K562 (cell line): ENCODE measurements around the gene MOK. TPM values are rescaled to one million over a fixed set of nuclear protein-coding genes. Genes with fewer than 3 reads are reported as not detected.

Source experiments
- ATAC-seq: fragments of 200-7000 bp; cut with Tn5 transposase; 3 replicates; pipeline ENCODE4 v1.9.1; 2020; ENCODE audit warnings: moderate library complexity
- BruUV-seq: library from RNA; stranded (reverse); fragments of 400-500 nt; replicated peaks from 2 replicates; lab custom pipeline; 2021; lab: Mats Ljungman, UMichigan
- CTCF ChIA-PET: fragments of 300-600 bp; formaldehyde crosslinking; extraction: SDS; loops from one replicate; lab custom pipeline; 2021; ENCODE audit warnings: low intra/inter-chr PET ratio; lab: Yijun Ruan, JAX
- POLR2A ChIA-PET: fragments of 300-600, 350-650 bp; sonication (Branson Sonifier 250); formaldehyde crosslinking; extraction: SDS; loops from one replicate; lab custom pipeline; 2021; ENCODE audit warnings: antibody characterized with exemption, inconsistent platforms; lab: Yijun Ruan, JAX
- DNase-seq, 4 experiments: peaks; one replicate each; pipeline versions ENCODE4 v3.0.0 to v3.0.0-alpha.2; 2011 to 2018; ENCODE audit warnings: low spot score in 3 of 4, mixed read lengths in 3 of 4; ENCODE audit errors: extremely low read depth in 1 of 4
- FAIRE-seq: peaks from 2 replicates; lab custom pipeline; 2011; peaks lifted over from hg19 to GRCh38; lab: Jason Lieb, UNC
- H2AFZ ChIP-seq: 2 replicates; pipeline ENCODE4 v1.6.0; 2011; ENCODE audit warnings: low read depth, low read length, control low read depth, inconsistent platforms
- H3K27ac ChIP-seq: fragments of 200-600 bp; 3 replicates; pipeline ENCODE4 v1.8.0; 2011; ENCODE audit warnings: low read depth, mild to moderate bottlenecking, control low read depth, inconsistent platforms, low read length, moderate library complexity, mixed read lengths; ENCODE audit errors: extremely low read depth
- H3K27me3 ChIP-seq, 2 experiments: fragments of 300-600 bp in 1 of 2; 2 replicates in 1 of 2; 3 replicates in 1 of 2; pipeline versions ENCODE4 v1.6.0 to v1.8.0; 2011; ENCODE audit warnings: inconsistent platforms in 2 of 2, low read length in 2 of 2, mild to moderate bottlenecking in 1 of 2, mixed read lengths in 1 of 2, moderate library complexity in 1 of 2; ENCODE audit not compliant: control insufficient read depth in 2 of 2, insufficient read depth in 2 of 2
- H3K36me3 ChIP-seq: fragments of 300-600 bp; 3 replicates; pipeline ENCODE4 v1.8.0; 2011; ENCODE audit warnings: mild to moderate bottlenecking, low read length, inconsistent platforms; ENCODE audit not compliant: control insufficient read depth, insufficient read depth
- H3K4me1 ChIP-seq, 2 experiments: fragments of 200-600 bp in 1 of 2; replicated peaks in 1 of 2; 2 replicates in 1 of 2; 3 replicates in 1 of 2; pipeline versions ENCODE4 v1.5.1 to v1.8.0; 2011; ENCODE audit warnings: inconsistent platforms in 2 of 2, low read length in 2 of 2, mild to moderate bottlenecking in 1 of 2, mixed read lengths in 1 of 2, moderate library complexity in 1 of 2; ENCODE audit not compliant: control insufficient read depth in 2 of 2, insufficient read depth in 2 of 2
- H3K4me2 ChIP-seq: 2 replicates; pipeline ENCODE4 v1.6.1; 2011; ENCODE audit warnings: low read length, control low read depth, inconsistent platforms, mixed read lengths; ENCODE audit not compliant: insufficient read depth
- H3K4me3 ChIP-seq: fragments of 200-600 bp; sonication (generic), shearing (Covaris generic); 2 replicates; pipeline ENCODE4 v1.5.1; 2016; ENCODE audit warnings: control low read depth, inconsistent platforms
- H3K79me2 ChIP-seq: fragments of 200-600 bp; 3 replicates; pipeline ENCODE4 v1.8.0; 2011; ENCODE audit warnings: low read length, inconsistent platforms; ENCODE audit not compliant: control insufficient read depth, insufficient read depth
- H3K9ac ChIP-seq, 2 experiments: 2 replicates each; pipeline versions ENCODE4 v1.6.0 to v1.6.1; 2011; ENCODE audit warnings: low read depth in 2 of 2, low read length in 2 of 2, control low read depth in 1 of 2, inconsistent platforms in 1 of 2, mild to moderate bottlenecking in 1 of 2, mixed read lengths in 1 of 2; ENCODE audit not compliant: insufficient read depth in 1 of 2
- H3K9me1 ChIP-seq: one replicate; pipeline ENCODE4 v1.6.0; 2011; ENCODE audit warnings: inconsistent platforms, mild to moderate bottlenecking, low read length, moderate library complexity; ENCODE audit not compliant: control insufficient read depth, insufficient read depth
- H3K9me3 ChIP-seq: replicated peaks from 2 replicates; pipeline ENCODE4 v1.5.1; 2011; ENCODE audit warnings: low read depth, low read length, inconsistent platforms; ENCODE audit not compliant: control insufficient read depth, insufficient read depth
- H4K20me1 ChIP-seq: replicated peaks from 2 replicates; pipeline ENCODE4 v1.6.1; 2011; ENCODE audit warnings: low read length, inconsistent platforms, mixed read lengths; ENCODE audit not compliant: control insufficient read depth, insufficient read depth
- BRF1 ChIP-seq: IDR thresholded peaks from 3 replicates; pipeline ENCODE4 v1.6.1; 2011; ENCODE audit warnings: borderline replicate concordance, mild to moderate bottlenecking; ENCODE audit not compliant: insufficient read length; ENCODE audit errors: extremely low read depth
- GTF2A2 ChIP-seq: IDR thresholded peaks from 2 replicates; pipeline ENCODE4 v1.6.1; 2016; ENCODE audit warnings: mild to moderate bottlenecking, missing genetic modification characterization, missing compliant biosample characterization
- NFE2L1 ChIP-seq: fragments of 450-650 bp; IDR thresholded peaks from 2 replicates; pipeline ENCODE4 v1.6.1; 2016; ENCODE audit warnings: missing genetic modification characterization, low read depth, mild to moderate bottlenecking, missing compliant biosample characterization, moderate library complexity, borderline replicate concordance
- POLR2A ChIP-seq: fragments of 450-650 bp; conservative IDR thresholded peaks from 2 replicates; pipeline ENCODE4 v1.6.1; 2016
- SAFB2 ChIP-seq: fragments of 200-400 bp; formaldehyde crosslinking; IDR thresholded peaks from 2 replicates; pipeline ENCODE4 v1.6.1; 2018; ENCODE audit warnings: borderline replicate concordance, low read length, low read depth, moderate library complexity; ENCODE audit not compliant: severe bottlenecking
- SIN3A ChIP-seq, 2 experiments: fragments of 150-350 bp in 1 of 2; IDR thresholded peaks; 2 replicates each; pipeline ENCODE4 v1.6.1; 2011 to 2016; ENCODE audit warnings: borderline replicate concordance in 2 of 2, low read depth in 2 of 2, low read length in 2 of 2, mild to moderate bottlenecking in 2 of 2, moderate library complexity in 2 of 2; ENCODE audit not compliant: control insufficient read depth in 1 of 2
- TGIF2 ChIP-seq: sonication (generic); formaldehyde crosslinking; IDR thresholded peaks from 2 replicates; pipeline ENCODE4 v1.8.1; 2022; ENCODE audit warnings: mild to moderate bottlenecking, missing genetic modification reagents, moderate library complexity
- U2AF1 ChIP-seq: fragments of 200-400 bp; formaldehyde crosslinking; optimal IDR thresholded peaks from 2 replicates; pipeline ENCODE3; 2017; ENCODE audit warnings: mild to moderate bottlenecking, low read depth, low read length, moderate library complexity
- U2AF2 ChIP-seq: fragments of 200-400 bp; formaldehyde crosslinking; optimal IDR thresholded peaks from 2 replicates; pipeline ENCODE3; 2017; ENCODE audit warnings: low read depth, mild to moderate bottlenecking, low read length
- ZNF212 ChIP-seq: fragments of 450-650 bp; formaldehyde crosslinking; IDR thresholded peaks from 2 replicates; pipeline ENCODE4 v1.4.0; 2020; ENCODE audit warnings: mild to moderate bottlenecking
- ZNF766 ChIP-seq: fragments of 200-800 bp; sonication (Bioruptor generic); conservative IDR thresholded peaks from 2 replicates; pipeline ENCODE4 v1.6.1; 2016; ENCODE audit warnings: missing genetic modification characterization, missing compliant biosample characterization
- WGBS: fragments of 100-300 bp; shearing (Covaris generic); methylation state at CpG from one replicate; pipeline ENCODE4 v1.1.6; 2016; ENCODE audit warnings: low coverage, mixed read lengths; ENCODE audit not compliant: insufficient coverage; ENCODE audit errors: missing lambda C conversion rate; 5-methylcytosine and 5-hydroxymethylcytosine counted together
- in situ Hi-C: fragments of 300-500 bp; cut with MboI; formaldehyde crosslinking; loops from 4 replicates; pipeline ENCODE4 v1.15.0; 2018; ENCODE audit warnings: inconsistent platforms, mixed read lengths
- intact Hi-C: fragments of 100-400 bp; cut with micrococcal nuclease; formaldehyde crosslinking; loops from 2 replicates; pipeline ENCODE4 v1.14.2; 2022
- polyA plus RNA-seq, 8 experiments: library from polyadenylated mRNA; depleted of rRNA in 4 of 8; stranded (reverse) in 5 of 8; unstranded in 3 of 8; fragments of >200 nt; fragmentation: Nextera tagmentation in 2 of 8; fragmentation: Illumina TruSeq in 1 of 8; extraction: Ambion mirVana in 2 of 8; extraction: Trizol in 1 of 8; gene quantifications; 2 replicates each; pipeline versions ENCODE4 v1.2.1 to v1.2.3, GENCODE V29; 2011 to 2014; ENCODE audit warnings: inconsistent platforms in 1 of 8, missing spikeins in 1 of 8
- total RNA-seq, 7 experiments: library from RNA; depleted of rRNA in 6 of 7; stranded (reverse); fragments of >200 nt in 6 of 7; fragmentation: Illumina TruSeq in 2 of 7; extraction: Trizol in 2 of 7; gene quantifications; 2 replicates each; pipeline versions ENCODE4 v1.2.1 to v1.2.3, GENCODE V29; 2011 to 2021; ENCODE audit warnings: low replicate concordance in 1 of 7
- TF ChIP-seq, protein P1 (sequence below): fragments of 450-650 bp; IDR thresholded peaks from 2 replicates; pipeline ENCODE4 v1.6.1; 2016; ENCODE audit warnings: mild to moderate bottlenecking

Gene MOK
- total and polyA plus RNA-seq, 9 of the 15 experiments (the other 6 are each of a cell fraction or from before 2014, with no cell fraction given), result 1.3 to 8.4 (median 5.3) TPM

- TF ChIP-seq, protein P1, sequence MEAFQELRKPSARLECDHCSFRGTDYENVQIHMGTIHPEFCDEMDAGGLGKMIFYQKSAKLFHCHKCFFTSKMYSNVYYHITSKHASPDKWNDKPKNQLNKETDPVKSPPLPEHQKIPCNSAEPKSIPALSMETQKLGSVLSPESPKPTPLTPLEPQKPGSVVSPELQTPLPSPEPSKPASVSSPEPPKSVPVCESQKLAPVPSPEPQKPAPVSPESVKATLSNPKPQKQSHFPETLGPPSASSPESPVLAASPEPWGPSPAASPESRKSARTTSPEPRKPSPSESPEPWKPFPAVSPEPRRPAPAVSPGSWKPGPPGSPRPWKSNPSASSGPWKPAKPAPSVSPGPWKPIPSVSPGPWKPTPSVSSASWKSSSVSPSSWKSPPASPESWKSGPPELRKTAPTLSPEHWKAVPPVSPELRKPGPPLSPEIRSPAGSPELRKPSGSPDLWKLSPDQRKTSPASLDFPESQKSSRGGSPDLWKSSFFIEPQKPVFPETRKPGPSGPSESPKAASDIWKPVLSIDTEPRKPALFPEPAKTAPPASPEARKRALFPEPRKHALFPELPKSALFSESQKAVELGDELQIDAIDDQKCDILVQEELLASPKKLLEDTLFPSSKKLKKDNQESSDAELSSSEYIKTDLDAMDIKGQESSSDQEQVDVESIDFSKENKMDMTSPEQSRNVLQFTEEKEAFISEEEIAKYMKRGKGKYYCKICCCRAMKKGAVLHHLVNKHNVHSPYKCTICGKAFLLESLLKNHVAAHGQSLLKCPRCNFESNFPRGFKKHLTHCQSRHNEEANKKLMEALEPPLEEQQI, result no peak
- no peak for TF ChIP-seq U2AF1
- no peak for TF ChIP-seq BRF1
- TF ChIP-seq ZNF212 (CRISPR knock-in tag), result no peak
- no peak for TF ChIP-seq POLR2A
These were observed 87.0 kb downstream of the MOK start (continued) for GRCh38 chr14:102217987-102218421.

DNA sequence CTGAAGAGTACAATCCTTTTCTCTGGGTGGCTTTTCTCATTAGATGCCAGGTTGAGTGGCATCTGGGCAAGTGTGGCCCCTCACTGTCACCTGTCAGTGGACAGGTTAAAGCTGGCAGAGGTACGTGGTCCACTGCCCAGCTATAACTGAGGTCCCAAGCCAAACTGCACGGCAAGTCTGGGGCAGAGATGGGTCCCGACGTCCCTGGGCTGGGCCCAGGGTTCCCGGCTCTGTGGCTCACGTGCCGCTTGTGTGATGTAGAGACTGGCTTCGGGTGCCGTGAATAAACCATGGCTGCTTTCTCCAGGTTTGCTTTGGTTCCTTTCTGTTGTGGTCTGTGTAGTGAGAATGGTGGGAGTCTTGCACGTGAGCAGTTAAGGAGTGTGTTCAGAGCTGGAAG, 87.6 kb downstream of the MOK start:
- H3K4me2 ChIP-seq, result no peak overlapping the region
- WGBS, result 92% methylated on average over 9 of the region's 10 CpGs
- H3K4me1 ChIP-seq, result peaks cover 0 to 15% of the 10 kb centered on the region in 2 experiments; a peak in 2 of 5 replicates
- H3K36me3 ChIP-seq, result no peaks in the 10 kb centered on the region; the same call in 2 of the 3 replicates
- H3K27ac ChIP-seq, result no peak overlapping the region
- H2AFZ ChIP-seq, result no peak overlapping the region
- in situ Hi-C loops, result no loop called here
- no peak overlapping the region for H3K9ac ChIP-seq
- H3K9me3 ChIP-seq, result no peaks in the 10 kb centered on the region
- DNase-seq (no peak), ATAC-seq (no peak), FAIRE-seq (no peak)
- H3K79me2 ChIP-seq, result no peaks in the 10 kb centered on the region; the same call in 1 of the 3 replicates
- H3K4me3 ChIP-seq, result no peak overlapping the region
- TF ChIP-seq SAFB2, result no peak
- TF ChIP-seq GTF2A2, result no peak
- no peak for TF ChIP-seq TGIF2 (CRISPR knock-in tag)
- TF ChIP-seq SIN3A (IDR thresholded peaks at IDR 0.05; ENCODE audit: borderline replicate concordance in 2 of 2, control insufficient read depth in 1 of 2, low read depth in 2 of 2, low read length in 2 of 2), result no peak
- TF ChIP-seq U2AF2, result no peak
- no peak for TF ChIP-seq ZNF766 (CRISPR knock-in tag)
- TF ChIP-seq NFE2L1 (tag), result no peak
- no peaks in the 10 kb centered on the region for H3K27me3 ChIP-seq
- intact Hi-C loops, result no loop called here
- no peaks in the 10 kb centered on the region for H4K20me1 ChIP-seq
- no TSS peak for BruUV-seq
- H3K9me1 ChIP-seq, result no peaks in the 10 kb centered on the region
- ChIA-PET CTCF (no interaction called here), POLR2A (no interaction called here)
